Vagina (tissue), 2 donors: ENCODE results near the gene C19orf33.

Experiments used
- POLR2A ChIP-seq, 2 donors: fragments of 450-650 bp; IDR thresholded peaks; one replicate each; pipeline ENCODE4 v1.6.1; 2017; ENCODE audit warnings: antibody characterized with exemption in 2 of 2, mild to moderate bottlenecking in 2 of 2, moderate library complexity in 2 of 2
- POLR2AphosphoS5 ChIP-seq, 2 donors: sonication (generic); formaldehyde crosslinking; IDR thresholded peaks; one replicate each; pipeline ENCODE4 v1.9.0; 2017; ENCODE audit warnings: antibody characterized with exemption in 2 of 2, mild to moderate bottlenecking in 2 of 2, low read depth in 1 of 2; ENCODE audit not compliant: insufficient read depth in 1 of 2
- TF ChIP-seq, protein P1 (sequence below), 3 experiments: fragments of 450-650 bp in 2 of 3; fragments of 200-600 bp in 1 of 3; sonication (generic) in 1 of 3; IDR thresholded peaks; one replicate each; pipeline ENCODE4 v1.5.1; 2017 to 2019; ENCODE audit warnings: antibody characterized with exemption in 3 of 3, mild to moderate bottlenecking in 2 of 3, moderate library complexity in 2 of 3

DNA sequence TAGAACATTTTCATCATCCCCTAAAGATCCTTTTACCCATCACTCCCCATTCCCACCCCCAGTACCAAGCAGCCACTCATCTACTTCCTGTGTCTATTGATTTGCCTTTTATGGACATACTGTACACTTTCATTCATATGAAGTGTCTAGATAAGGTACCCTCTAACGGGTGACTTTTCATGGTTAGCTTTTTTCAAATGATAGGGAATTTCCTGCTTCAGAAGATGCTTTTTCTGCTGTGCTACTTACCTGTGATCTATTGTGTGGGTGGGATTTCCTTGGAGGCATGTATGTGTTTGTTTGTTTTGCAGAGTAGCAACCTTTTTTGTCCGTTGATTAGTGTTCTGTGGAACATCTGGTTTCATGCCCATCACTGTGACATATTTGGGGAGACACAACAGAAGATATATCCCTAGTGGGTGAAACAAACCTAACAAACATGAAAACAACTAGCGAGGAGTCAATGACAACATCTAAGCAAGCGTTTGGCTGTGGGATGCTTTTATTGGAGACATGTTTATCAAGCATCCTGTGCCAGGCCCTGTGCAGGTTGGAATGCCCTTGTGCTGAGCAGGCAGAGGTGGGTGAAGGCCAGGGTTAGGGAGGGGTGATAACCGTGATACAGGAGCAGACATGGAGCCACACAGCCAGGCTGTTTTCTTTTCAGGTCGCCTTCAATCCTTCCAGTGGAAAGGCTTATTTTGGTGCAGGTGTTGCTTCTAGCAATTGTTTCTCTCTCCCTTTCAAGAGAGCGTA, 22.1 kb upstream of the C19orf33 start:
- TF ChIP-seq, protein P1, sequence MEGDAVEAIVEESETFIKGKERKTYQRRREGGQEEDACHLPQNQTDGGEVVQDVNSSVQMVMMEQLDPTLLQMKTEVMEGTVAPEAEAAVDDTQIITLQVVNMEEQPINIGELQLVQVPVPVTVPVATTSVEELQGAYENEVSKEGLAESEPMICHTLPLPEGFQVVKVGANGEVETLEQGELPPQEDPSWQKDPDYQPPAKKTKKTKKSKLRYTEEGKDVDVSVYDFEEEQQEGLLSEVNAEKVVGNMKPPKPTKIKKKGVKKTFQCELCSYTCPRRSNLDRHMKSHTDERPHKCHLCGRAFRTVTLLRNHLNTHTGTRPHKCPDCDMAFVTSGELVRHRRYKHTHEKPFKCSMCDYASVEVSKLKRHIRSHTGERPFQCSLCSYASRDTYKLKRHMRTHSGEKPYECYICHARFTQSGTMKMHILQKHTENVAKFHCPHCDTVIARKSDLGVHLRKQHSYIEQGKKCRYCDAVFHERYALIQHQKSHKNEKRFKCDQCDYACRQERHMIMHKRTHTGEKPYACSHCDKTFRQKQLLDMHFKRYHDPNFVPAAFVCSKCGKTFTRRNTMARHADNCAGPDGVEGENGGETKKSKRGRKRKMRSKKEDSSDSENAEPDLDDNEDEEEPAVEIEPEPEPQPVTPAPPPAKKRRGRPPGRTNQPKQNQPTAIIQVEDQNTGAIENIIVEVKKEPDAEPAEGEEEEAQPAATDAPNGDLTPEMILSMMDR (IDR thresholded peaks at IDR 0.05): no peak
- no peak for TF ChIP-seq POLR2AphosphoS5 (IDR thresholded peaks at IDR 0.05; ENCODE audit: insufficient read depth in 1 of 2, low read depth in 1 of 2)
- no peak for TF ChIP-seq POLR2A (IDR thresholded peaks at IDR 0.05)
